Glomerular visceral epithelial cell (primary cell): ENCODE measurements around the gene DEGS2.
A peak's percentile ranks its signal among the peaks of the same experiment; 100 is the strongest.

Source experiments
- DNase-seq: peaks from one replicate; pipeline ENCODE4 v3.0.0-alpha.2; 2016; ENCODE audit errors: extremely low spot score

Gene DEGS2

GRCh38 chr14:100114109-100114765, 45.2 kb downstream of the DEGS2 start:
- no peak for DNase-seq

DNA sequence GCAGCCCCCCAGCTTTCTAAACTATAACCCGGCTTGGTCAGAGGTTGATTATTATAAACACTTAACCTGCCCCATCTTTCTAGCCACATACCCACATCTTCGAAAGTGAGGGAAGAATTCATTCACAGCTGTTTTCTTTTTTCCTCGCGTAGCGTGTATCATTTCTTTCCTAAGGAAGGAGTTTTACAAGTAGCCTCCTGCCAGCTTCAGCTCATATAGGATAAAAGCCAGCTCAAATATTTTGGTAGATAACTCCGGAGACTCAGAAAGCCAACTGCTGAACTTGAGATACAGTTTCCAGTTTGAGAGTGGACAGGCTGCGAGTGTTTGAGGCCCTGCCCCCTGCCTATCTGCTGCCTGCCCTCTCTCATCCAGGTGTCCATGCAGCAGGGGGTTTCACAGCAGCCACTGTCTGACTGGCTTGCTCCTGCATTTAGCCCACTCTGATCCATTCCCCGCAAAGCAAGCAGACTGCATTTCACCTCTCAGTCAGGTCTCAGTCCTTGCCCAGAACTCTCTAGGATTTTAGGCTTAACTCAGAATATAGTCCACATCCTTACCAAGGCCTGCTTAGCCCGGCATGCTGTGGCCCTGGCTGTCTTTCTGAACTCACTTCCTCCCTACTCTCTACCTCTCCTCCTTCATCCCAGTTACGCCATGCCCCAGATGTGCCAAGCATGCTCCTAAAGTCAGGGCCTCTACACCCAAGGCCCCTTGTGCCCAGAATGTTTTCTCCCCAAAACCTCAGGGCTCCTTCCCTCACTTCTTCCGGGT, 47.3 kb downstream of the DEGS2 start:
- DNase-seq, result no peak

- no peak for DNase-seq
These were observed 48.6 kb downstream of the DEGS2 start for GRCh38 chr14:100110816-100111215.

DNA sequence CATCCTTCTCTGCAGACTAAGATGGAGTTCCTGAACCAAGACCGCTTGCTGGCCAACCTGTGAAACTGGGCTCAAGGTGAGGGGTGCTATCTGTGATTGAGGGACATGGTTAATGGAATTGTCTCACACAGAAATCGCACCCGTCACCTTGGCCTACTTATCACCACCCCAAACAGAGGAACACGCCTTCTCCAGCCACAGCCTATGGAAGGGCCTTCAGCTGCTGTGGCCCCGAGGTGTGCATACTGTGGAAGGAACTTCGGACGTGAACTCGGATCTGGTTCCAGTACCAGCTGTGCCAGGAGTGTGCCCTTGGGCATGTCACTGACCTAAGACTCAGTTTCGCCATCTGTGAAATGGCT, 49.9 kb downstream of the DEGS2 start:
- DNase-seq, result no peak

DNA sequence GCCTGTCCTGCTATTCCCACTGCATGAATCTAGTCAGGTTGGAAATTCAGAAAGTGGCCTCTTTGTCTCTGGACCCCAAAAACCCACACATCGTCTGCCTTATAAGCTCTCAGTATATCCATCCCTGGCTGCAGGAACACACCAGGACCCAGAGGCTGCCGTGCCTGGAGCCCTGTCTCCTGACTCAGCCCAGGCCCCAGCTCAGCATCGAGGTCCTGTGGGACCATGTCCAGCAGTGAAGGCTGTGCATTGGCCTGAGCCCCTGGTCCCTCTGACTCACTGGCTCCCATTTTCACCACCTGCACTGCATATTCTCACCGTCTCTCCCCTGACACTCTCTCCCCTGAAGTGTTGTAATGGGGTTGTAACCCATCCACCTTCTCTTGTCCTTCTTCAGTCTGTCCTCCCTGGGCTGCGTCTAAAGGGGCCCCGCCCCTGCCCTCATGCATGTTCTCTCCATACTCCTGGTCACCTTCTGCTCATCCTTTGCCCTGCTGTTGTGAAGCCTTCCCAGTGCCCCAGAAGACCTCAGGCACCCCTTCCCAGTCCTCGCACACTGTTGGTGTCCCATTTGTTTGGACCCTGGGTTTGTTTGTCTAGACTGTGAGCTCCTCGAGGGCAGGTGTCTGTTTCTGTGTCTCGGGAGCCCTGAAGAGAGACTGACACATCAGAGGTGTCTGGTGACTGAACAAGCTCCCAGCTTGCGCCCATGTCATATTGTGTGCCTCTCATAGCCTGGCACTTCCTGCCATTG, 50.4 kb downstream of the DEGS2 start:
- DNase-seq, result no peak

- peak; percentile 77 for DNase-seq
These were observed 51.2 kb downstream of the DEGS2 start for GRCh38 chr14:100108042-100108825.

DNA sequence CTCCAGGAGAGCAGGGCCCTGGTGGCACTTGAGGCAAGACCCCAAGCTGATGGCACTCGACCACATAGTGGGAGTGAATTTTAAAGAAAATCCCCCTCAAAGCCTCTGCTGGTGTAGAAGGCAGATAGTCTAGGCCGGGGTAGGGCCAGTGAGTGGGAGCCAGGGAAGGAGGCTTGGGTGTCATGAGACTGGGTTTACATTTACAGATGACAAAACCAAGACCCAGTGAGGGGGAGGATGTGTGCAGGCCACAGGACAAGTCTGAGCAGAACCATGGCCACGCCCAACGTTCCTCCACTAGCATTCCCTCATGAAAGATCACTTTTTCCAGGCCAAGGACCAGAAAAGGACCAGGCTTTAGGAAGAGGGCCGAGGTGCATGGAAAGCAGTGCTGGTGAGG, 52.2 kb downstream of the DEGS2 start:
- no peak for DNase-seq

DNA sequence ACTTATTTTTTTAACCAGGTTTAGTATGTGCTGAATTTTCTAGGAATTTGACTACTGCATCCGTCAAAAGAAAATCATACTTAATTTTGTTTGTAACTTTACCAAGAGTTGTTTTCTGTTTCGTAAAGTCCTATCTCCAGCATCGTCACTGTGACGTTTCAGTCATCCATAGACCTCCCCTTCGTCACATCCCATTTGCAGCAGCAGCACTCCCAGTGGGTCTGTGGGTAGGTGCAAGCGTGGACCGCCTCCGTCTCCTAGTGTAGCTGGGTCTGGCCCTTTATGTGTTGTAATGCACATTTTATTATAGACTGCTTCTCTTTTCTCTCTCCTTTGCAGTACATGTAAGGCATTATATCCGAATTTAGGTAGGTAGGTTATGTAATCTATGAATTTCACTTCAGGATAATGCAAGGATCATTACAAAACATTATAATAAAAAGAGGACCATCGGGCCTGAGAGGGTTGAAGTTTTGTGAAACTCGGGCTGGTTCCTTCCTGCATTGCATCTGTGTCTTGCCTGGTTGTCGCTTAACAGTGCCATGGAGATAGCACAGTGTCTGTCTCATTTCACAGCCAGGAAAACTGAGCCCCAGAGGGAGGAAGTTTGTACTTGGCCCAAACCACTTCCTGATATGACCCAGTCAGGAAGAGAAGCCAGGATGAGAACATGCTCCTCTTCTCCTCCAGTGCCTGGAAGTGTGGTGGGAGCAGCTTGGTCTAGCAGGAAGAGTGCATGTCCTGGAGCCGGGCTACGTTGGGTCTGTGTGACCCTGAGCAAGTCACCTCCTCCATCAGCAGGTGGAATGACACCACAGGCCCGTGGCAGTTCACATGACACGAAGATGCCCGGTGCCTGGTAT, 53.0 kb downstream of the DEGS2 start:
- no peak for DNase-seq

DNA sequence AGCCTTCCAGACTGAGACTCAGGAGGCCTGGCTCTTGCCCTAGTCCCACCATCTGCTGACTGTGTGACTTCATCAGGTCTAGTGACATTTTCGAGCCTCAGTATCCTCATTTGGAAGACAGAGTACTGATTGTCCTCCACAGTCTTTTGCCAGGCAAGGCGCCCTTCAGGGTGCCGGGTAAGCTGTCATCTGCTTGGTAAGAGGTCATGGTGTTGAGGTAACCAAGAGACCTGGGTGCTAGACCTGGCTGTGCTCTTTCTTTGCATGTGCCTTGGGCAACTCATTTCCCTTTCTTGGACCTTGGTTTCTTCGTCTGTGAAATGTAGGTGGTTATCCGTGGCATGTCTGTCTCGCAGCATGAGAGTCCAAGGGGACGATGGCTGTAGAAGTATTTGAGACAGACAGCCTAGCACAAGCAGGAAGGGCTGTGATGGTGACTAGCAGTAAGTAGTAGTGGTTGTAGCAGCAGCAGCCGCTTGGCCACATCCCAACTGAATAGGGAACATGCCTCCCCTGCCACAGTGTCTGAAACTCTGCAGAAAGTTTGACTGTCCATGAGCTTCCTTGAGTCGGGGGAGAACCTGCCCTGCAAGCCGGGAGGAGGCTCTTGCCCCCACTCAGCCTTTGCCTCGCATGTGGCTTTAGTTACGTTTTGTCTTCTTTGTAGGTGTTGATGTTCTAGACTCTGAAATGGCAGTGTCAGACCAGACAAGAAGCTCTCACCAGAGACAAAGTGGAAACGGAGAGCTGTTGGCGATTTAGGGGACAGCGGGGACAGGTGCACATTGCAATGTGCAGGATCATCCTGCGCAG, 53.9 kb downstream of the DEGS2 start:
- no peak for DNase-seq

GRCh38 chr14:100104523-100105300, 54.7 kb downstream of the DEGS2 start:
- no peak for DNase-seq

GRCh38 chr14:100104006-100104352, 55.5 kb downstream of the DEGS2 start:
- DNase-seq, result no peak

GRCh38 chr14:100103250-100104005, 56.0 kb downstream of the DEGS2 start:
- DNase-seq, result no peak

DNA sequence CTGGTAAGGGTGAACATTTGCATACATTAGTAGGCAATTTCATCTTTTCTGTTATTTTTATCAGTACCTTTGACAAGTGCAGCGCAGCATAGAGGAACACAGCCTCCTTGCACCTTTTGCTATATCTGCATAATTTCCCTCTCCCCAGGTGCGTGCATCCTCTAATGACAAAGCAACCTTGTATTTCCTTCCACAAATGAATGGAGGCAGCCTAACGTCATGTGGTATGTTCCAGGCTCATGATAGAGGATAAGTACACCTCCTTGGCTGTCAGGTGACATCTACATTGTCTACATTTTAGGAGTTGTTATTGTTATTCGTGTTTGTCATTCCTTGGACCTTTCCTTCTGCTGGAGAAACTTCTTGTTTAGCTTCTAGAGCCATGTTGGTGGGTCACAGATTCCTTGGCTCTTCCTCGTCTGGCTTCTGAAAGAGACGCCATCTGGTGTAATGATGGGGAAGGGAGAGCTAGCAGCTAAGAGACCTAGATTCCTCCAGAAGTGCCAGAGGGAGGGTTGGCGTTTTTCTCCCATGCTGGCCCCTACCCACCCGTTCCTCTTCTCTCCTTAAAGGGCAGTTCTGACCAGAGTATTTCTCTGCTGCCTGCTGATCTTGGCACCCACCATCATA, 57.2 kb downstream of the DEGS2 start:
- DNase-seq, result no peak

GRCh38 chr14:100100032-100100703, 59.3 kb downstream of the DEGS2 start:
- DNase-seq, result no peak

- no peak for DNase-seq
These were observed 61.3 kb downstream of the DEGS2 start for GRCh38 chr14:100098171-100098570.

DNA sequence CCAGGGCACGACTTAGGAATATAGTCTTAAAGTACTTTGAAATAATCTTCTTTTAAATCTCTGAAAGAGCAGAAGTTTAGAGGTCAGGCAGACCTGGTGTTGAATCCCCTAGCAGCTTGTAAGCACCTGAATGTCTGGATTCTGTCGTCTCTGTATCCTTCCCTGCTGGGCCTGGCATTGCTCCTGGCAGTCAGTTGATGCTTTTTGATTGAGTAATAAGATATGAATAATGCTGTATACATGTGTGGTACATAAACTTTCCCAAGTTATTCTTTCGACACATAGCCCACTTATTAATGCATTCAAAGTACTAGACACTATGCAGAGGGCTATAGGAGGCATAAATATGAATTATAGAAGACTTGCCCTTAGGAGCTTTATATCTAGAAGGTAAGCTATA, 62.8 kb downstream of the DEGS2 start:
- no peak for DNase-seq
